Sigmoid colon (tissue), 4 donors: ENCODE results near the gene APBB1IP.

Experiments
- EP300 ChIP-seq, 4 donors: sonication (generic); formaldehyde crosslinking; IDR thresholded peaks; one replicate each; pipeline ENCODE4 v1.6.1; 2017; ENCODE audit warnings: antibody characterized with exemption in 4 of 4
- POLR2A ChIP-seq, 2 donors: fragments of 450-650 bp; IDR thresholded peaks; one replicate each; pipeline ENCODE4 v1.6.1; 2016; ENCODE audit warnings: antibody characterized with exemption in 2 of 2, mild to moderate bottlenecking in 2 of 2, moderate library complexity in 2 of 2
- TF ChIP-seq, protein P1 (sequence below), 4 experiments: fragments of 450-650 bp in 3 of 4; fragments of 200-600 bp in 1 of 4; IDR thresholded peaks; one replicate each; pipeline ENCODE4 v1.5.1; 2016 to 2019; ENCODE audit warnings: antibody characterized with exemption in 4 of 4, mild to moderate bottlenecking in 3 of 4, moderate library complexity in 2 of 4

- TF ChIP-seq, protein P1, sequence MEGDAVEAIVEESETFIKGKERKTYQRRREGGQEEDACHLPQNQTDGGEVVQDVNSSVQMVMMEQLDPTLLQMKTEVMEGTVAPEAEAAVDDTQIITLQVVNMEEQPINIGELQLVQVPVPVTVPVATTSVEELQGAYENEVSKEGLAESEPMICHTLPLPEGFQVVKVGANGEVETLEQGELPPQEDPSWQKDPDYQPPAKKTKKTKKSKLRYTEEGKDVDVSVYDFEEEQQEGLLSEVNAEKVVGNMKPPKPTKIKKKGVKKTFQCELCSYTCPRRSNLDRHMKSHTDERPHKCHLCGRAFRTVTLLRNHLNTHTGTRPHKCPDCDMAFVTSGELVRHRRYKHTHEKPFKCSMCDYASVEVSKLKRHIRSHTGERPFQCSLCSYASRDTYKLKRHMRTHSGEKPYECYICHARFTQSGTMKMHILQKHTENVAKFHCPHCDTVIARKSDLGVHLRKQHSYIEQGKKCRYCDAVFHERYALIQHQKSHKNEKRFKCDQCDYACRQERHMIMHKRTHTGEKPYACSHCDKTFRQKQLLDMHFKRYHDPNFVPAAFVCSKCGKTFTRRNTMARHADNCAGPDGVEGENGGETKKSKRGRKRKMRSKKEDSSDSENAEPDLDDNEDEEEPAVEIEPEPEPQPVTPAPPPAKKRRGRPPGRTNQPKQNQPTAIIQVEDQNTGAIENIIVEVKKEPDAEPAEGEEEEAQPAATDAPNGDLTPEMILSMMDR (IDR thresholded peaks at IDR 0.05), result no peak
- TF ChIP-seq POLR2A (IDR thresholded peaks at IDR 0.05), result no peak
- no peak for TF ChIP-seq EP300 (IDR thresholded peaks at IDR 0.05)
These were observed 48.6 kb upstream of the APBB1IP start for GRCh38 chr10:26389533-26389932.
